IPS-18c (cell line): ENCODE results near the gene MAP1LC3B.
A peak's percentile ranks its signal among the peaks of the same experiment; 100 is the strongest.
"Not testable (repeated sequence)": the region's sequence is repeated elsewhere in the genome, so short reads cannot be mapped to it uniquely, and the experiment has no call there.

Experiments
- H3K4me3 ChIP-seq: 2 replicates; pipeline ENCODE4 v1.7.0; 2013; ENCODE audit warnings: low read depth, mild to moderate bottlenecking, low read length, moderate library complexity; ENCODE audit not compliant: insufficient read depth
- H3K9me3 ChIP-seq: one replicate; pipeline ENCODE4 v1.6.1; 2013; ENCODE audit warnings: mild to moderate bottlenecking, low read length, moderate library complexity; ENCODE audit not compliant: control insufficient read depth, insufficient read depth

MAP1LC3B gene

DNA sequence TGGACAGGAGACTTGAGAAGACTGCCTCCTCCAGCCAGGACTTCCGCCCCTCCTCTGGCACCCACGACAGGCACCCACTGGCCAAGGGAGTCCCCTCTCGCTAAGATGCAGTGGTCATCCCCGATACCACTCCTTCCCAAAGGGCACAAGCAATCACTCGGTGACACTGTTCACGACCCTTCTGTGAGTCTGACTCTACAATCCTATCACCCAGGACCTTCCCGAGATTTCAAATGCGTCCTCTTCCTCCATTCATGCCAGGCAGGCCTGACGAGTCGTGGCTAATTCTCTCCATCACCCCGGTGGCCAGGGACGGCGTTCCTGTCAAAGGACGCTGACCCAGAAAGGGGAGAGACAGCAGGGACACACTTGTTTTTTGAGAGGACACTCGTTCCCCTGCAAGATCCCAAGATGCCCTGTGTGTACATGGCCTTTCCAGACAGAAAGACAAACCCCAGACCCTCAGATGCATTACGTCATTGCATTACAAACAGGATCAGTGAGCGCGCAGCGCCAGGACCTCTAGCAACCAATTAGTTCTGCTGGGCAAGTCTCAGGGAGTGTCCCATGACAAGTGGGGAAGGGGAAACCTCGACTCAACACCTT lies 20.8 kb upstream of the MAP1LC3B start:
- Histone ChIP-seq H3K4me3 (no peak overlapping the region), H3K9me3 (peaks cover 2% of the 10 kb centered on the region)

DNA sequence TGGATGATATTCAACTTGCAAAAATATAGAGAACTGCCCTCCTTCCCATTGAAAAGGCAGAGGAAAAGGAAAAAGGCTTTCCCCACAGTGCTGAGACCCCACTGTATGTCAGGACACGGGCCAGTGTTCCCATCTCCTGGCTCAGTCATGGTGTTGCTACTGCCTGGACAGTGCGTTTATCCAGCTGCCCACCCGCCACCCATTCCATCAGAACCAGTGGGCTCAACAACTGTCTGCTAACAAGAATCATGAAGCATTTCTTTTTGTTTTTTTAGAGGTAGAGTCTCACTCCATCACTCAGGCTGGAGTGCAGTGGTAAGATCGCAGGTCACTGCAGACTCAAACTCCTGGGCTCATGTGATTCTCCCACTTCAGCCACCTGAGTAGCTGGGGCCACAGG lies 19.8 kb upstream of the MAP1LC3B start:
- no peak overlapping the region for H3K4me3 ChIP-seq
- peaks cover 2% of the 10 kb centered on the region for H3K9me3 ChIP-seq

DNA sequence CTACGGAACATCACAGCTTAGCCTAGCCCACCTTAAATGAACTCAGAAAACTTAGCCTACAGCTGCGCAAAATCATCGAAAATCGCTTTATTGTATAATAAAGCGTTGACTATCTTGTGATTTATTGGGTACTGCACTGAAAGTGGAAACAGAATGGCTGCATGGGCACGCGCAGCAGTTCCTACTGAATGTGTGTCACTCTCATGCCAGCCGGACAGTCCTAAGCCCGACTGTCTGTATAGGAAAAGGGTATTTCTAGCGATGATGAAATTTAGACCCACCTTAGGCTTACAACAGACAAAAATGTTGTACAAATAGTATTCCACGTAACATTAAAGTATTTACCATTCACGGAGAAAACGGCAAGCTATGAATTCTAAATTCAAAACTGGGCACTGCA lies 17.8 kb upstream of the MAP1LC3B start:
- no peak overlapping the region for H3K4me3 ChIP-seq
- H3K9me3 ChIP-seq: peaks cover 2% of the 10 kb centered on the region

DNA sequence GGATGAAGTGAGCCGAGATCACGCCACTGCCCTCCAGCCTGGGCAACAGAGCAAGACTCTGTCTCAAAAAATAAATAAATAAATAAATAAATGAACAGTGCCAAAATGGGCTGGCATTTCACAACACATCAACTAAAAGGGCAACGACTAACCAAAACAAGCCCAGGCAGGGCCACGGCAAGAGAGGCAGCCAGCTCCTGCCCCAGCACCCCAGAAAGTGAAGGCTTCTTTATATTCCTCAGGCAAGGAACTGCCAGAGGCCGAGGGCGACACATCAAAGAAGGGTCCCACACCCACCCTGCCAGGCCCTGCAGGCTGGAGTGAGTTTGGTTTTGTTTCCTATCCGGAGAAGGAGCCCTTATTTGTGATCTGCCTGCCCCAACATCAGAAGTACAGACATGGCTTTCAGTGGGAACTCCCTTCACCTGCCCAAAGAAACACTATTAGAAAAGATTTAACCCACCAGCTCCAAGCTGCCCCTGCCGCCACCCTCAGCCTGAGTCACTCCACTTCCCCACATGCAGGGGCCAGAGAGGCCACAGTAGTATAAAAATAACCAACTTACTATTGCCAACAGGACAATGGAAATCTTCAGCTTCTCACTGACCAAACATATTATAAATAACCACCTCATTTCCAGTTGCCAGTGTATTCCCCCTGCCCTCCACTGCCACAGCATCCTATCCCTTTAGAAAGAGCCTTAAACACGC lies 16.6 kb upstream of the MAP1LC3B start:
- no peak overlapping the region for H3K4me3 ChIP-seq
- peaks cover 2% of the 10 kb centered on the region for H3K9me3 ChIP-seq

DNA sequence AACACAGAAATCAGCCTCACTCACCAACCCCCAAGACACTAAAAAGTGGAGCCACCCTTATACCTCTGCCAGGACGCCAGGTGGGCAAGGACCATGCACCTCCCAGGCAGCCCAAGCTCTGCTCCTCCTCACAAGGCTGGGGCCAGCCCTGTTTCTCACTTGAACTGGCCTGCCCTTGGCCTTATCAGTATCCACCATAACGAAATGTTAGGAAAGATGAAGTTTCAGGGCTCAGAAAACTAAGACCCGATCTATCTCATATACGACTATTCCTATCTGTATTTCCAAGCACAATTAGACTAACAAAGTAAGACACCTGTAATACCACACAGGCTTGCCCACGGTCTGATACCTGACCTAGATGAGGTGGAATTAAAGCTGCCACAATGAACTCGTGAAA lies 15.5 kb upstream of the MAP1LC3B start:
- H3K9me3 ChIP-seq: peaks cover 2% of the 10 kb centered on the region

DNA sequence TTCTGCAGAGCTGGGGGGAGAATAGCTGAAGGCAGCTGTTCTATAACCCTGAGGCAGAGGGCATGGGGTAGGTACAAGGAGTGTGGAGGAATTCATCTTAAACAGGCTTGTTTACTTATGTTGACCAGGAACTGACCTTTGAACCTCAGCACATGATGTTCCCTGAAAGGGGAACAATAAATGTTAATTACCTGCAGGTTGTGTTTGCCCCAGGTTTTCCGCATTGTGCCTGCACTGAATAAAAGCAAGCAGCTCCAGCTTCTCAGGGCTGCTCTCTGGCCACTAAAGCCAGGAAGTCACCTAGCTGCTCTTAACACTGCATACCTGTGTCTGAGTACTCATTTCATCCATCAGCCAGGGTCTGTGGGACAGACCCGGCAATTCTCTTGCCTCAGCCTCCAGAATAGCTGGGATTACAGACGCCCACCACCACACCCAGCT lies 12.8 kb upstream of the MAP1LC3B start:
- H3K9me3 ChIP-seq, H3K4me3 ChIP-seq: not testable (repeated sequence)

More for the DNA sequence above, 15.5 kb upstream of the MAP1LC3B start:
- no peak overlapping the region for H3K4me3 ChIP-seq

DNA sequence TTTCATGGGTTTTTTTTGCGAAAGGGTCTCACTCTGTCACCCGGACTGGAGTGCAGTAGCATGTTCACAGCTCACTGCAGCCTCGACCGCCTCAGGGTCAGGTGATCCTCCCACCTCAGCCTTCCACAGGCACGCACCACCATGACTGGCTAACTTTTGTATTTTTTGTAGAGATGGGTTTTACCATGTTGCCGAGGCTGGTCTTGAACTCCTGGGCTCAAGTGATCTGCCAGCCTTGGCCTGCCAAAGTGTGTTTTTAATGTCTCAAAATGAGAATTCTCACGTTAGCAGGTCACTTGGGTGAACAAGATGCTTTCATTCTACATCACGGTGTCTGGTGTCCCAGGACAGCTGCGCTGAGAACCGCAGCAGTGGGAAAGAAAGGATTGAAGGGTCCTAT lies 11.7 kb upstream of the MAP1LC3B start:
- no peaks in the 10 kb centered on the region for H3K9me3 ChIP-seq
- H3K4me3 ChIP-seq: no peak overlapping the region

DNA sequence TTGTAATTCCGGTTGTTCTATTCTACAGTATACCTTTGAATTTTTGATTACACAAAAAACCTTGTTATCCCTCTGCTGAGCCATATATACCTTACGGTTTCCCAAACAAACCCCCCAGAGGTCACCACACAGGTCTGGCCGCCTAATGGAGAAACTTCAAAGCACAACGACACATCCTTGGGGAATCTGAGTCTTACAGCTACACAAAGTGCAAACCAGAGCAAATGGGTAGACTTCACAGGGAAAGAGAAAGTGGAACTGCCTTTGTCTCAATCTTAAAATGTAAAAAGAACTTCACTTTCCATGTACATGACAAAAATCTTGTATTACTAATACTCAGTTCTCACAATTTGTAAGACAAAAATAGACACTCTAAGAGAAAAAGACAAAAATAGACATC lies 11.3 kb upstream of the MAP1LC3B start:
- H3K9me3 ChIP-seq: no peaks in the 10 kb centered on the region
- H3K4me3 ChIP-seq: no peak overlapping the region

DNA sequence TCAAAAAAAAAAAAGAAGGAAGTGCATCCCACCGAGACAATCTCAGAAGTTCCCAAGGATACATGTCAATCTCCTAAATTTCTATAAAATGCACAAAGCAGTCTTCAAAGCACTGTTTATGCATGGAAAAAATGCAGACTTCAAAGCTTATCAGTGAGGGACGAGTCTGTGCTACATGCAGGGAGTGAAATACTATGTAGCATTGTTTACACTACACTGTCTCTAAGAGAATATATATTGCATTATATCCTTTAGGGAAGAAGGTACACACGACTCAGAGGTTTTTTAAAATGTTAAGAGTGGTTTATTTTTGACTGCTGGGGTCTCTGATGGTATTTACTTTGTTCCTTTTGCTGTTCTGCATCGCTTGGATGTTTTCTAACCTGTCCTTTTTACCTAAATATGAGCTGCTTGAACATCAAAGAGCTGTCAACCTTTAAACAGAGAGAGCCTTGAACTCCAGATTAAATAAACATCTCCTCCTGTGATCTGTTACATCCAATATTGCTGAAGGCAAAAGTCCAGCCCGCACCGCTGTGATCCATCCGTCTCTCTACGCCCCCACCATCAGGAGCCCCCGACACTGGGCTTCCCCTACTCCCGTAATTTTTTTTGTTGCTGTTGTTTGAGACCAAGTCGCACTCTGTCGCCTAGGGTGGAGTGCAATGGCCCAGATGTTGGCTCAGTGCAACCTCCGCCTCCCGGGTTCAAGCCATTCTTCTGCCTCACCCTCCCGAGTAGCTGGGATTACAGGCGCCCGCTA lies 9.9 kb upstream of the MAP1LC3B start:
- Histone ChIP-seq H3K4me3 (peak overlapping the region; percentile 95), H3K9me3 (no peaks in the 10 kb centered on the region)

DNA sequence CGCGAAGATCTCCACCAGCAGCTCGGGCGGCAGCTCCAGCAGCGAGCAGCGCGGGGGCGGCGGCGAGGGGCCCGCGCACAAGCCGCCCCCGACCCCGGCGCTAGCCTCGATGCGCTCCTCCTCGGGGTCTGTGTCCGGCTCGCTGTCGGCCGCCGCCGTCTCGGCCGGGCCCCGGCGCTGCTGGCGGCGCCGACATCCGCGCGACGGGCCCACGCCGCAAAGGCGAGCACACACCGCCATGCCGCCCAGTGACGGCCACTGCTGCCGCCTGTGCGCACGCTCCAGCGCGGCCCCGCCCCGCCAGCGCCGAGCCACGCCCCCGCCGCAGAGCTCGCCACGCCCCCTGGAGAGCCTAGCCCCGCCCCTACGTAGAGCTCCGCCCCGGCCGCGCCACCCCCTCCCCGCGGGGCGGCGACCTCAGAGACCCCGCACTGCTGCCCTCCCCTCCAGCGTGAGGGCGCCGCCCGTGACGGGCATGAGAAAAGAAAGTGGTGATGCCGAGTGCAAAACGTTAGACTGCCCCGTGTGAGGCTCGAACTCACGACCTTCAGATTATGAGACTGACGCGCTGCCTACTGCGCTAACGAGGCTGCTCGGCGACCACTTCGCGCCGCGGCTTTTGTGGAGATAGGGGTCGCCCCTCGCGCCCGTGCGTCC lies 8.5 kb upstream of the MAP1LC3B start, which contains the start of gene FBXO31:
FBXO31 (minus strand) TSS at position 272 of the 657 bp plus-strand sequence; CDS start at position 240, 32 bp downstream.
- Histone ChIP-seq H3K4me3 (peak within 1 kb of the TSS; percentile 95), H3K9me3 (no peaks in the 10 kb centered on the region)

DNA sequence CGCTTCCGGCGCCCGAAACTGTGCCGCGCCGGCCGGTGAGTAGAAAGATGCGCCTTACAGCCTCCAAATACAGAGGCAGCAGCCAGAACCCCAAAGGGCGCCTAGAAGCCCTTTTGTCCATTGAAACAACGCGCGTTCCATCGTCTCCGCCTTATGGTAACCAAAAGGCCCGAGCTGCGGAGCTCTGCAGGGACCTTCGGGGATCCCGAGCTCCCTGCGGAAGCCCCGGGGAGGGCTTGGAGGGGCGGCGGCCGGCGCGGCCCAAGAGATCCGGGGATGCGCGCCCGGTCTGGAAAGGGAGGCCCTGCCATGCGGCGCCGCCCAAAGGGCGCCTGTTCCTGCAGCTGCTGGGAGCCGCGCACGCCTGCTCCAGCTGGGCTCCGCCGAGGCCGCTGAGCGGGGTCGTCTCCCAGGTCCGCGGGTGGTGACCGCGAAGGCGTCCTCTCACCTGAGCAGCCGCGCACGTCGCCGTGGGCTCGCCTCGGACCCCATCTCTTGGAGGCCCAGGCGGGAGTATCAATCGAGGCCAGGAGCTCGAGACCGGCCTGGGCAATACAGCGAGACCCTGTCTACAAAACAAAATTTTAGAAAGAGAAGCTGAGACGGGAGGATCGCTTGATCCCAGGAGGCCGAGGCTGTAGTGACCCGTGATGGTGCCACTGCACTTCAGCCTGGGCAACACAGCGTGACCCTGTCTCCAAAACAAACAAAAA lies 7.8 kb upstream of the MAP1LC3B start:
- Histone ChIP-seq H3K4me3 (peak overlapping the region; percentile 95), H3K9me3 (no peaks in the 10 kb centered on the region)

DNA sequence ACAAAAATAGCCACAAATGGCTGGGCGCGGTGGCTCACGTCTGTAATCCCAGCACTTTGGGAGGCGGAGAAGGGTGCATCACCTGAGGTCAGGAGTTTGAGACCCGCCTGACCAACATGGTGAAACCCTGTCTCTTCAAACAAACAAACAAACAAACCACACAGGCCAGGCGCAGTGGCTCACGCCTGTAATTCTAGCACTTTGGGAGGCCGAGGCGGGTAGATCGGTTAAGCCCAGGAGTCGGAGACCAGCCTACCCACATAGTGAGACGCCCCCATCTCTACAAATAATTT lies 7.3 kb upstream of the MAP1LC3B start:
- not testable (repeated sequence) for H3K9me3 ChIP-seq
- H3K4me3 ChIP-seq: peak overlapping the region; percentile 95

DNA sequence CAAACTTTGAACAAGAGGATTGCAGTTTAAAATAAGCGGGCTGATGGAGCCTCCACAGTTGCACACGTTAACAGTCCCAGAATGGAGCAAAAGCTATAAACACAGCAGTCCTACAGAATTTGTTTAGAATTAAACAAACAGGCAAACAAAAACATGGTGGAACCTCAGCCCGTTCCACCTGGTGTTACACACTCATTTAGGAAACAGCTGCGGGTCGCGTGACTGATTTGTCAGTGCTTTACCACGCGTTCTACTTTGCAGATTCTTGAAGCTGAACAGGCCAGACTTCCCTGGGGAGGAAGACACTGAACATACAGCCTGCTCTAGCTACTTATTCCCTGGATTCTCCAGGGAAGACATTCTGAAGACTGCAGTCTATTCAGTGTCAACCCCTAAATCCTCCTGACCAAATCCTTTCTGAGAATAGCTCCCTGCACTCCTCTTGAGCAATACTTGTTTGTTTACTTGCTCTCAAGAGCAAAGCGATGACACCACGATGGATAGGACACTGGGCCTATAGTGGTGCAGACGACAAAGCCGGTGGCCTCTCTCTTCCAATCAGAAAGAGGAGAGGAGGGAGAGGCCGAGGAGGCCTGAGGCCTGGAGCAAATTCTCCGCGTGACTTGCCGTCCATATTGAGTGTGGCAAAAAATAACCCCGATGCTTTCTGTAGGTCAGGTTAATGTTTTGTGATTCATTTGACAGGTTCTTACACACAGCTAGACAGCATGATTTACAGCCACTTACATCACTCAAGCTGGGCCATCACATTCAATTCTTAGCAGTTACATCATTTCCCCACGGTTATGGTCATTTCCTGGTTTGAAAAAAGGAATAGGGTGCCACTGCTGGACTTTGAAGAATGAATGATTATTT lies 4.0 kb upstream of the MAP1LC3B start:
- peaks cover 2% of the 10 kb centered on the region for H3K9me3 ChIP-seq
- H3K4me3 ChIP-seq: peak overlapping the region; percentile 0

DNA sequence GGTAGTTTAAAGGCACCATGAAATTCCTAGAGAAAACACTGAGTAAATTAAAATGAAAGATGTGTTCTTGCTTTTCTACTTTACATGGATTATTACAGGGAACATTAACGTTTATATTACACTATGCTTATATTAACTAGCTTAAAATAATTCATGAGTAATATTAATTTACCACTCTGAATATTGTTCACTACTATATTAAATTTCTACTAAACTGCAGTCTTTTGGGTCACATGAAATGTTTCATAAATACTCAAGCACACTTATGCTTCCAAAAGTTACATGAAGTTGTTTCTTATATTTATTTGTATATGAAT lies 3.4 kb upstream of the MAP1LC3B start:
- Histone ChIP-seq H3K9me3 (peaks cover 2% of the 10 kb centered on the region), H3K4me3 (no peak overlapping the region)

DNA sequence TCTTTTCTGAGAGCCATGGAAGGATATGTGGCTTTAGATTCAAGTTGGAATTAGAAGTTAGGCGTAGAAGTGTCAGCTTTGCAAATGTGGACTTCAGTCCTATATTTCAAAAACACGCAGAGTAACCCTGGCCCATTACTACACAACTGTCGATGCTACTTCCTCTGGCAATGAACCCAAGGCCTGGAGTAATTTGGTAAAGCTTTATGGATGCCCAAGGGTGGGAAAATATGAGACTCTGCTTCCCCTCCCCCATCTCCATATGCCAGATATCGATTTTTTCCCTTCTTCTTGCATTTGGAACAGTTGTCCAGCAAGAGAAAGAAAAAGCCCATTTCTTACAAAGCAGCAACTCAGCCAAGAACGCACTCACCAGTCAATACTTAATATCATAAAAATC lies 2.9 kb upstream of the MAP1LC3B start:
- no peak overlapping the region for H3K4me3 ChIP-seq
- peaks cover 2% of the 10 kb centered on the region for H3K9me3 ChIP-seq

DNA sequence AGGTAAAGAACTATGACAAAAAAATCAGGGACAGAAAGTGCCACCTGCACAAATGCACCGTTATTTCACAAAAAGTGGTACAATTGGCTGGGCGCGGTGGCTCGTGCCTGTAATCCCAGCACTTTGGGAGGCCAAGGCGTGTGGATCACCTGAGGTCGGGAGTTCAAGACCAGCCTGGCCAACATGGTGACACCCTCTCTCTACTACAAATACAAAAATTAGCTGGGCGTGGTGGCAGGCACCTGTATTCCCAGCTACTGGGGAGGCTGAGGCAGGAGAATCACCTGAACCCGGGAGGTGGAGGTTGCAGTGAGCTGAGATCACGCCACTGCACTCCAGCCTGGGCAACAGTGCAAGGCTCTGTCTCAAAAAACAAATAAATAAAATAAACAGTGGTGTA lies 2.2 kb upstream of the MAP1LC3B start:
- not testable (repeated sequence) for H3K4me3 ChIP-seq, H3K9me3 ChIP-seq
